PC-3 (cell line): ENCODE data around the gene EI24.

Source experiments
- EZH2 ChIP-seq: fragments of 300-600 bp; sonication (generic); IDR thresholded peaks from one replicate; pipeline ENCODE4 v1.6.1; 2017; ENCODE audit warnings: antibody characterized with exemption, mild to moderate bottlenecking, low read length; ENCODE audit not compliant: unreplicated experiment
- EZH2phosphoT487 ChIP-seq: fragments of 300-600 bp; sonication (generic); IDR thresholded peaks from 2 replicates; pipeline ENCODE4 v1.6.1; 2018; ENCODE audit warnings: mild to moderate bottlenecking, antibody characterized with exemption, low read length, borderline replicate concordance
- TF ChIP-seq, protein P1 (sequence below): fragments of 300-600 bp; sonication (generic); conservative IDR thresholded peaks from 2 replicates; pipeline ENCODE4 v1.5.1; 2017; ENCODE audit warnings: antibody characterized with exemption, low read depth, mild to moderate bottlenecking, low read length

DNA sequence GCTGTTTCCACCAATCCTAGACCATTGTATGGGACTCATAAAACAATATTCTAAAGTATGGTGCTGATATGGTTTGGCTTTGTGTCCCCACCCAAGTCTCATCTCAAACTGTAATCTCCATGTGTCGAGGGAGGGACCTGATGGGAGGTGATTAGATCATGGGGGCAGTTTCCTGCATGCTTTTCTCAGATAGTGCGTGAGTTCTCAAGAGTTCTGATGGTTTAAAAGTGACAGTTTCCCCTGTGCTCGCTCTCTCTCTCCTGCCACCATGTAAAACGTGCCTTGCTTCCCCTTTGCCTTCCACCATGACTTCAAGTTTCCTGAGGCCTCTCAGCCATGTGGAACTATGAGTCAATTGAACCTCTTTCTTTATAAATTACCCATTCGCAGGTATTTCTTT lies 44.0 kb upstream of the EI24 start:
- TF ChIP-seq, protein P1, sequence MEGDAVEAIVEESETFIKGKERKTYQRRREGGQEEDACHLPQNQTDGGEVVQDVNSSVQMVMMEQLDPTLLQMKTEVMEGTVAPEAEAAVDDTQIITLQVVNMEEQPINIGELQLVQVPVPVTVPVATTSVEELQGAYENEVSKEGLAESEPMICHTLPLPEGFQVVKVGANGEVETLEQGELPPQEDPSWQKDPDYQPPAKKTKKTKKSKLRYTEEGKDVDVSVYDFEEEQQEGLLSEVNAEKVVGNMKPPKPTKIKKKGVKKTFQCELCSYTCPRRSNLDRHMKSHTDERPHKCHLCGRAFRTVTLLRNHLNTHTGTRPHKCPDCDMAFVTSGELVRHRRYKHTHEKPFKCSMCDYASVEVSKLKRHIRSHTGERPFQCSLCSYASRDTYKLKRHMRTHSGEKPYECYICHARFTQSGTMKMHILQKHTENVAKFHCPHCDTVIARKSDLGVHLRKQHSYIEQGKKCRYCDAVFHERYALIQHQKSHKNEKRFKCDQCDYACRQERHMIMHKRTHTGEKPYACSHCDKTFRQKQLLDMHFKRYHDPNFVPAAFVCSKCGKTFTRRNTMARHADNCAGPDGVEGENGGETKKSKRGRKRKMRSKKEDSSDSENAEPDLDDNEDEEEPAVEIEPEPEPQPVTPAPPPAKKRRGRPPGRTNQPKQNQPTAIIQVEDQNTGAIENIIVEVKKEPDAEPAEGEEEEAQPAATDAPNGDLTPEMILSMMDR: no peak
- TF ChIP-seq EZH2phosphoT487 (no peak), EZH2 (no peak)
